ENCODE results near the gene LST1.

The LST1 gene

GRCh38 chr6:31573239-31574105, 12.6 kb upstream of the LST1 start:
- H3K4me3 ChIP-seq (ENCODE audit: low read depth, low read length), result no peak overlapping the region
- no peak for TF ChIP-seq CTCF (IDR thresholded peaks at IDR 0.05; ENCODE audit: low read depth, low read length)

- no peak for TF ChIP-seq CTCF (IDR thresholded peaks at IDR 0.05; ENCODE audit: low read depth, low read length)
These were observed 11.7 kb upstream of the LST1 start for GRCh38 chr6:31574106-31575061.

GRCh38 chr6:31575335-31575901, 10.7 kb upstream of the LST1 start, which contains the start of gene TNF:
Gene TNF (plus strand): TSS chr6:31575565. CDS start chr6:31575742, 177 bp downstream.
- TF ChIP-seq CTCF (IDR thresholded peaks at IDR 0.05; ENCODE audit: low read depth, low read length), result no peak
- H3K4me3 ChIP-seq (ENCODE audit: low read depth, low read length), result no peak within 1 kb of the TSS

More at GRCh38 chr6:31574106-31575061, 11.7 kb upstream of the LST1 start:
- no peak overlapping the region for H3K4me3 ChIP-seq (ENCODE audit: low read depth, low read length)

GRCh38 chr6:31575952-31576685, 10.0 kb upstream of the LST1 start:
- no peak for TF ChIP-seq CTCF (IDR thresholded peaks at IDR 0.05; ENCODE audit: low read depth, low read length)
- H3K4me3 ChIP-seq (ENCODE audit: low read depth, low read length), result no peak overlapping the region

- TF ChIP-seq CTCF (IDR thresholded peaks at IDR 0.05; ENCODE audit: low read depth, low read length), result no peak
- no peak overlapping the region for H3K4me3 ChIP-seq (ENCODE audit: low read depth, low read length)
These were observed 9.0 kb upstream of the LST1 start for GRCh38 chr6:31576897-31577578.

GRCh38 chr6:31577579-31577966, 8.5 kb upstream of the LST1 start:
- no peak for TF ChIP-seq CTCF (IDR thresholded peaks at IDR 0.05; ENCODE audit: low read depth, low read length)
- no peak overlapping the region for H3K4me3 ChIP-seq (ENCODE audit: low read depth, low read length)
